Measurements from ENCODE around the gene NFASC. TPM values are rescaled to one million over a fixed set of nuclear protein-coding genes. Genes with fewer than 3 reads are reported as not detected.

Gene NFASC
- total and polyA plus RNA-seq, 2 experiments from 2014 or later = 3.9 to 11.7 TPM

DNA sequence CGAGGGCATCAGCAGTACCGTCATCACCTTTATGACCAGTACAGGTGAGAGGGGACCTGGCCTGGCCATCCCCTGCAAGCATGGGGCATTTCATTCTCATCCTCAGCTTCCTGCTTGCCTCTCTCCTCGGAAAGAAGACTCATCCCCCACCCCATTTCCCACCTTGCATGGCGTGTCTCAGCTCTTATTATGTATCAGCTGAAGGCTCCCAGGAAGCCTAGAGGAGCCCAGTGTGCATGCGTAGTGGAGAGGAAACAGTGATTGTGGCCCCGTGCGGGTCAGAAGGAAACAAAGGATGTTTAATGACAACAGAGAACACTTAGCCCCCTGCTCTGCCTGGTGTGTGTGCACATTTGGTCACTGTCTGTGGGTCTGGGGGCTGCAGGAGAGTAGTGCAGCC lies 132.0 kb downstream of the NFASC start:
- H3K36me3 ChIP-seq (ENCODE audit: insufficient read depth) = no peaks in the 10 kb centered on the region
- Mint-ChIP-seq H3K4me3 (no peak overlapping the region), H3K9me3 (no peaks in the 10 kb centered on the region), H3K4me1 (peaks cover 28% of the 10 kb centered on the region), H3K27me3 (ENCODE audit: insufficient read depth, low read depth, poor library complexity) (peaks cover 11% of the 10 kb centered on the region), H3K27ac (0 out of 2 replicates have a peak overlapping the region, but pooled peaks have one; percentile 26), H3K36me3 (ENCODE audit: low read depth) (no peaks in the 10 kb centered on the region)
- H3F3A ChIP-seq (replicated peaks; ENCODE audit: low read depth) = no peaks in the 10 kb centered on the region
- H3K27me3 ChIP-seq (ENCODE audit: insufficient read depth) = no peaks in the 10 kb centered on the region
- ATAC-seq = peak; percentile 54
- DNase-seq (ENCODE audit: low spot score) = peak; percentile 25
- H4K20me1 ChIP-seq (replicated peaks; ENCODE audit: insufficient read depth) = no peaks in the 10 kb centered on the region
- H3K79me2 ChIP-seq (replicated peaks; ENCODE audit: insufficient read depth) = no peaks in the 10 kb centered on the region
- no peak overlapping the region for H3K27ac ChIP-seq (ENCODE audit: low read depth)
- no peak overlapping the region for H2AFZ ChIP-seq
- no peak overlapping the region for H3K4me3 ChIP-seq
- H3K9me2 ChIP-seq (ENCODE audit: insufficient read depth) = no peaks in the 10 kb centered on the region
- peaks cover 10% of the 10 kb centered on the region for H3K4me1 ChIP-seq (ENCODE audit: insufficient read depth)
- TF ChIP-seq, protein P1, sequence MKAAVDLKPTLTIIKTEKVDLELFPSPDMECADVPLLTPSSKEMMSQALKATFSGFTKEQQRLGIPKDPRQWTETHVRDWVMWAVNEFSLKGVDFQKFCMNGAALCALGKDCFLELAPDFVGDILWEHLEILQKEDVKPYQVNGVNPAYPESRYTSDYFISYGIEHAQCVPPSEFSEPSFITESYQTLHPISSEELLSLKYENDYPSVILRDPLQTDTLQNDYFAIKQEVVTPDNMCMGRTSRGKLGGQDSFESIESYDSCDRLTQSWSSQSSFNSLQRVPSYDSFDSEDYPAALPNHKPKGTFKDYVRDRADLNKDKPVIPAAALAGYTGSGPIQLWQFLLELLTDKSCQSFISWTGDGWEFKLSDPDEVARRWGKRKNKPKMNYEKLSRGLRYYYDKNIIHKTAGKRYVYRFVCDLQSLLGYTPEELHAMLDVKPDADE (IDR thresholded peaks at IDR 0.05) = no peak
- no peak for TF ChIP-seq CREB1 (CRISPR knock-in tag; IDR thresholded peaks at IDR 0.05; ENCODE audit: low read depth)
- no peak for TF ChIP-seq EZH2phosphoT487 (IDR thresholded peaks at IDR 0.05; ENCODE audit: unreplicated experiment)
- no peak for TF ChIP-seq JUNB (IDR thresholded peaks at IDR 0.05; ENCODE audit: unreplicated experiment)
- TF ChIP-seq ZNF462 (CRISPR knock-in tag; IDR thresholded peaks at IDR 0.05) = no peak
- no peak for TF ChIP-seq STAT1 (IDR thresholded peaks at IDR 0.05; ENCODE audit: unreplicated experiment)
- TF ChIP-seq, protein P2, sequence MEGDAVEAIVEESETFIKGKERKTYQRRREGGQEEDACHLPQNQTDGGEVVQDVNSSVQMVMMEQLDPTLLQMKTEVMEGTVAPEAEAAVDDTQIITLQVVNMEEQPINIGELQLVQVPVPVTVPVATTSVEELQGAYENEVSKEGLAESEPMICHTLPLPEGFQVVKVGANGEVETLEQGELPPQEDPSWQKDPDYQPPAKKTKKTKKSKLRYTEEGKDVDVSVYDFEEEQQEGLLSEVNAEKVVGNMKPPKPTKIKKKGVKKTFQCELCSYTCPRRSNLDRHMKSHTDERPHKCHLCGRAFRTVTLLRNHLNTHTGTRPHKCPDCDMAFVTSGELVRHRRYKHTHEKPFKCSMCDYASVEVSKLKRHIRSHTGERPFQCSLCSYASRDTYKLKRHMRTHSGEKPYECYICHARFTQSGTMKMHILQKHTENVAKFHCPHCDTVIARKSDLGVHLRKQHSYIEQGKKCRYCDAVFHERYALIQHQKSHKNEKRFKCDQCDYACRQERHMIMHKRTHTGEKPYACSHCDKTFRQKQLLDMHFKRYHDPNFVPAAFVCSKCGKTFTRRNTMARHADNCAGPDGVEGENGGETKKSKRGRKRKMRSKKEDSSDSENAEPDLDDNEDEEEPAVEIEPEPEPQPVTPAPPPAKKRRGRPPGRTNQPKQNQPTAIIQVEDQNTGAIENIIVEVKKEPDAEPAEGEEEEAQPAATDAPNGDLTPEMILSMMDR (conservative IDR thresholded peaks at IDR 0.05; ENCODE audit: low read depth in 2 of 2) = no peak
- no peak for TF ChIP-seq NANOG (IDR thresholded peaks at IDR 0.05; ENCODE audit: borderline replicate concordance)
- no peak for TF ChIP-seq REST (IDR thresholded peaks at IDR 0.05; ENCODE audit: unreplicated experiment)
- TF ChIP-seq ZNF331 (CRISPR knock-in tag; IDR thresholded peaks at IDR 0.05; ENCODE audit: low read depth) = no peak
- peak overlapping the region; percentile 26; the same call in 1 of the 2 replicates for H3K4me2 ChIP-seq
